K562 (cell line): ENCODE results near the gene TALDO1.

Experiments
- CREB1 ChIP-seq, 2 experiments: sonication (generic) in 1 of 2; formaldehyde crosslinking in 1 of 2; IDR thresholded peaks; 2 replicates each; pipeline versions ENCODE4 v1.6.1 to v1.8.0; 2012 to 2022; ENCODE audit warnings: inconsistent platforms in 1 of 2, mild to moderate bottlenecking in 1 of 2, missing genetic modification reagents in 1 of 2, moderate library complexity in 1 of 2
- GATA2 ChIP-seq: sonication (generic); formaldehyde crosslinking; IDR thresholded peaks from 2 replicates; pipeline ENCODE4 v1.4.0; 2020; ENCODE audit warnings: mild to moderate bottlenecking, missing genetic modification reagents
- GTF2F1 ChIP-seq: IDR thresholded peaks from 2 replicates; pipeline ENCODE4 v1.6.1; 2011; ENCODE audit warnings: low read depth, low read length, improper control_type of control experiment
- POLR2A ChIP-seq: fragments of 450-650 bp; conservative IDR thresholded peaks from 2 replicates; pipeline ENCODE4 v1.6.1; 2016
- POLR2AphosphoS5 ChIP-seq: IDR thresholded peaks from 2 replicates; pipeline ENCODE4 v1.6.1; 2011; ENCODE audit warnings: mild to moderate bottlenecking, low read depth, low read length, moderate library complexity; ENCODE audit not compliant: control insufficient read depth, insufficient read depth
- SIRT6 ChIP-seq: IDR thresholded peaks from one replicate; pipeline ENCODE4 v1.6.1; 2012; ENCODE audit warnings: low read depth, mild to moderate bottlenecking, control low read depth, inconsistent platforms, low read length, moderate library complexity
- XRCC4 ChIP-seq: IDR thresholded peaks from one replicate; pipeline ENCODE4 v1.6.1; 2011; ENCODE audit not compliant: insufficient read depth, insufficient read length; ENCODE audit errors: extremely low read depth
- YY1 ChIP-seq, 3 experiments: IDR thresholded peaks; 2 replicates each; pipeline ENCODE4 v1.6.1; 2011; ENCODE audit warnings: low read length in 2 of 3, mild to moderate bottlenecking in 2 of 3, moderate library complexity in 2 of 3, borderline replicate concordance in 1 of 3, control low read depth in 1 of 3, low read depth in 1 of 3; ENCODE audit not compliant: insufficient read depth in 3 of 3, insufficient replicate concordance in 2 of 3, control insufficient read depth in 1 of 3, insufficient read length in 1 of 3; ENCODE audit errors: extremely low read depth in 1 of 3
- ZNF140 ChIP-seq: fragments of 250-450 bp; sonication (Bioruptor Pico); IDR thresholded peaks from 2 replicates; pipeline ENCODE4 v1.8.0; 2021; ENCODE audit warnings: moderate library complexity, mild to moderate bottlenecking, inconsistent platforms
- TF ChIP-seq, protein P1 (sequence below), 2 experiments: fragments of 450-650 bp; formaldehyde crosslinking in 1 of 2; IDR thresholded peaks; 2 replicates each; pipeline versions ENCODE4 v1.4.0 to v1.6.1; 2014 to 2020; ENCODE audit warnings: mild to moderate bottlenecking in 2 of 2, borderline replicate concordance in 1 of 2, low read depth in 1 of 2
- TF ChIP-seq, protein P2 (sequence below): sonication (generic); formaldehyde crosslinking; IDR thresholded peaks from 2 replicates; pipeline ENCODE4 v1.8.0; 2022; ENCODE audit warnings: mild to moderate bottlenecking, low read depth, missing genetic modification reagents
- TF ChIP-seq, protein P3 (sequence below), 3 experiments: IDR thresholded peaks in 2 of 3; conservative IDR thresholded peaks in 1 of 3; 2 replicates each; pipeline ENCODE4 v1.5.1; 2011 to 2012; ENCODE audit warnings: low read length in 3 of 3, mild to moderate bottlenecking in 3 of 3, control low read depth in 2 of 3, improper control_type of control experiment in 1 of 3, inconsistent platforms in 1 of 3, low read depth in 1 of 3, mixed read lengths in 1 of 3, moderate library complexity in 1 of 3; ENCODE audit not compliant: insufficient read depth in 2 of 3

DNA sequence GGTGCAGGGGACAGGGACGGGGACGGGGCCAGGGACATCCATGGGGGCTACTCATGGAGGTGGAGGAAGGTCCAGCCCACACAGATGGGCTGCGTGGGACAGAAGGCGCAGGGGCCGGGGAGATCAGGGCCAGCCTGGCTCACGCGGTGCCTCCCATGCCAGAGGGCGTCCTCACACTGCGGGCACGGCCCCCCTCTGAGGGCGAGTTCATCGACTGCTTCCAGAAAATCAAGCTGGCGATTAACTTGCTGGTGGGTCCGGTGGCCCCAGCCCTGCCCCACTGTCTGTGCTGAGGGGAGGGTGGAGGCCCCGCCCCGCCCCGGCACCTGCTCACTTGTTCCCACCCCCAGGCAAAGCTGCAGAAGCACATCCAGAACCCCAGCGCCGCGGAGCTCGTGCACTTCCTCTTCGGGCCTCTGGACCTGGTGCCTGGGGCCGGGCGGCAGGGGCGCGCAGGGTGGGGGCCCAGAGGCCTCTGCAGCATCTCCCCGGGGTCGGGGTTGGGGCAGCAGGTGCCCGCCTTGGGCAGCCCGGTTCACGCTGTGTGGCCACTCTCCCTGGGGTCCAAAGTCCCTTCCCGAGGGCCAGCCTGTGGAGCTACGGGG, 25.4 kb upstream of the TALDO1 start:
- TF ChIP-seq, protein P1, sequence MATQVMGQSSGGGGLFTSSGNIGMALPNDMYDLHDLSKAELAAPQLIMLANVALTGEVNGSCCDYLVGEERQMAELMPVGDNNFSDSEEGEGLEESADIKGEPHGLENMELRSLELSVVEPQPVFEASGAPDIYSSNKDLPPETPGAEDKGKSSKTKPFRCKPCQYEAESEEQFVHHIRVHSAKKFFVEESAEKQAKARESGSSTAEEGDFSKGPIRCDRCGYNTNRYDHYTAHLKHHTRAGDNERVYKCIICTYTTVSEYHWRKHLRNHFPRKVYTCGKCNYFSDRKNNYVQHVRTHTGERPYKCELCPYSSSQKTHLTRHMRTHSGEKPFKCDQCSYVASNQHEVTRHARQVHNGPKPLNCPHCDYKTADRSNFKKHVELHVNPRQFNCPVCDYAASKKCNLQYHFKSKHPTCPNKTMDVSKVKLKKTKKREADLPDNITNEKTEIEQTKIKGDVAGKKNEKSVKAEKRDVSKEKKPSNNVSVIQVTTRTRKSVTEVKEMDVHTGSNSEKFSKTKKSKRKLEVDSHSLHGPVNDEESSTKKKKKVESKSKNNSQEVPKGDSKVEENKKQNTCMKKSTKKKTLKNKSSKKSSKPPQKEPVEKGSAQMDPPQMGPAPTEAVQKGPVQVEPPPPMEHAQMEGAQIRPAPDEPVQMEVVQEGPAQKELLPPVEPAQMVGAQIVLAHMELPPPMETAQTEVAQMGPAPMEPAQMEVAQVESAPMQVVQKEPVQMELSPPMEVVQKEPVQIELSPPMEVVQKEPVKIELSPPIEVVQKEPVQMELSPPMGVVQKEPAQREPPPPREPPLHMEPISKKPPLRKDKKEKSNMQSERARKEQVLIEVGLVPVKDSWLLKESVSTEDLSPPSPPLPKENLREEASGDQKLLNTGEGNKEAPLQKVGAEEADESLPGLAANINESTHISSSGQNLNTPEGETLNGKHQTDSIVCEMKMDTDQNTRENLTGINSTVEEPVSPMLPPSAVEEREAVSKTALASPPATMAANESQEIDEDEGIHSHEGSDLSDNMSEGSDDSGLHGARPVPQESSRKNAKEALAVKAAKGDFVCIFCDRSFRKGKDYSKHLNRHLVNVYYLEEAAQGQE (IDR thresholded peaks at IDR 0.05; ENCODE audit: borderline replicate concordance) = no peak
- TF ChIP-seq, protein P1 (CRISPR knock-in tag; IDR thresholded peaks at IDR 0.05; ENCODE audit: low read depth) = no peak
- TF ChIP-seq GTF2F1 (no peak), XRCC4 (no peak), YY1 (IDR thresholded peaks at IDR 0.05; ENCODE audit: borderline replicate concordance in 1 of 3, control insufficient read depth in 1 of 3, extremely low read depth in 1 of 3, insufficient read depth in 3 of 3, insufficient read length in 1 of 3, insufficient replicate concordance in 2 of 3, low read depth in 1 of 3, low read length in 2 of 3) (no peak), SIRT6 (no peak), GATA2 (no peak), ZNF140 (no peak), CREB1 (IDR thresholded peaks at IDR 0.05) (no peak), CREB1 (CRISPR knock-in tag; IDR thresholded peaks at IDR 0.05) (no peak), POLR2A (no peak), POLR2AphosphoS5 (no peak)
- TF ChIP-seq, protein P2, sequence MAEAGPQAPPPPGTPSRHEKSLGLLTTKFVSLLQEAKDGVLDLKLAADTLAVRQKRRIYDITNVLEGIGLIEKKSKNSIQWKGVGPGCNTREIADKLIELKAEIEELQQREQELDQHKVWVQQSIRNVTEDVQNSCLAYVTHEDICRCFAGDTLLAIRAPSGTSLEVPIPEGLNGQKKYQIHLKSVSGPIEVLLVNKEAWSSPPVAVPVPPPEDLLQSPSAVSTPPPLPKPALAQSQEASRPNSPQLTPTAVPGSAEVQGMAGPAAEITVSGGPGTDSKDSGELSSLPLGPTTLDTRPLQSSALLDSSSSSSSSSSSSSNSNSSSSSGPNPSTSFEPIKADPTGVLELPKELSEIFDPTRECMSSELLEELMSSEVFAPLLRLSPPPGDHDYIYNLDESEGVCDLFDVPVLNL (CRISPR knock-in tag) = no peak
- TF ChIP-seq, protein P3, sequence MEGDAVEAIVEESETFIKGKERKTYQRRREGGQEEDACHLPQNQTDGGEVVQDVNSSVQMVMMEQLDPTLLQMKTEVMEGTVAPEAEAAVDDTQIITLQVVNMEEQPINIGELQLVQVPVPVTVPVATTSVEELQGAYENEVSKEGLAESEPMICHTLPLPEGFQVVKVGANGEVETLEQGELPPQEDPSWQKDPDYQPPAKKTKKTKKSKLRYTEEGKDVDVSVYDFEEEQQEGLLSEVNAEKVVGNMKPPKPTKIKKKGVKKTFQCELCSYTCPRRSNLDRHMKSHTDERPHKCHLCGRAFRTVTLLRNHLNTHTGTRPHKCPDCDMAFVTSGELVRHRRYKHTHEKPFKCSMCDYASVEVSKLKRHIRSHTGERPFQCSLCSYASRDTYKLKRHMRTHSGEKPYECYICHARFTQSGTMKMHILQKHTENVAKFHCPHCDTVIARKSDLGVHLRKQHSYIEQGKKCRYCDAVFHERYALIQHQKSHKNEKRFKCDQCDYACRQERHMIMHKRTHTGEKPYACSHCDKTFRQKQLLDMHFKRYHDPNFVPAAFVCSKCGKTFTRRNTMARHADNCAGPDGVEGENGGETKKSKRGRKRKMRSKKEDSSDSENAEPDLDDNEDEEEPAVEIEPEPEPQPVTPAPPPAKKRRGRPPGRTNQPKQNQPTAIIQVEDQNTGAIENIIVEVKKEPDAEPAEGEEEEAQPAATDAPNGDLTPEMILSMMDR (IDR thresholded peaks at IDR 0.05 in 2 of 3, conservative IDR thresholded peaks at IDR 0.05 in 1 of 3; ENCODE audit: insufficient read depth in 2 of 3, low read depth in 1 of 3, low read length in 3 of 3) = no peak
